Neutrophil (primary cell): ENCODE data around the gene TCN1.
"Not testable (repeated sequence)": the region's sequence is repeated elsewhere in the genome, so short reads cannot be mapped to it uniquely, and the experiment has no call there.

Experiments
- H3K27ac ChIP-seq: fragments of 200-600 bp; sonication (generic); 2 replicates; pipeline ENCODE4 v1.5.1; 2016; ENCODE audit warnings: mild to moderate bottlenecking, moderate library complexity
- H3K27me3 ChIP-seq: fragments of 200-600 bp; sonication (generic); 2 replicates; pipeline ENCODE4 v1.6.0; 2016; ENCODE audit warnings: mild to moderate bottlenecking
- H3K36me3 ChIP-seq: fragments of 200-600 bp; sonication (generic); 2 replicates; pipeline ENCODE4 v1.5.1; 2017
- H3K4me1 ChIP-seq, 2 experiments: fragments of 200-600 bp in 1 of 2; sonication (generic) in 1 of 2; 1 replicate in 1 of 2; 2 replicates in 1 of 2; pipeline versions ENCODE4 v1.5.1 to v1.6.1; 2013 to 2016; ENCODE audit warnings: low read depth in 1 of 2, low read length in 1 of 2, mild to moderate bottlenecking in 1 of 2, moderate library complexity in 1 of 2; ENCODE audit not compliant: control insufficient read depth in 1 of 2, insufficient read depth in 1 of 2
- H3K4me3 ChIP-seq, 2 experiments: fragments of 200-600 bp in 1 of 2; sonication (generic) in 1 of 2; 1 replicate in 1 of 2; 2 replicates in 1 of 2; pipeline ENCODE4 v1.5.1; 2013 to 2016; ENCODE audit warnings: low read depth in 1 of 2, low read length in 1 of 2, mild to moderate bottlenecking in 1 of 2, moderate library complexity in 1 of 2
- H3K9me3 ChIP-seq: fragments of 200-600 bp; sonication (generic); 2 replicates; pipeline ENCODE4 v1.5.1; 2016
- TF ChIP-seq, protein P1 (sequence below): fragments of 200-600 bp; sonication (generic); IDR thresholded peaks from 2 replicates; pipeline ENCODE4 v1.5.1; 2016; ENCODE audit warnings: antibody characterized with exemption

Gene TCN1

DNA sequence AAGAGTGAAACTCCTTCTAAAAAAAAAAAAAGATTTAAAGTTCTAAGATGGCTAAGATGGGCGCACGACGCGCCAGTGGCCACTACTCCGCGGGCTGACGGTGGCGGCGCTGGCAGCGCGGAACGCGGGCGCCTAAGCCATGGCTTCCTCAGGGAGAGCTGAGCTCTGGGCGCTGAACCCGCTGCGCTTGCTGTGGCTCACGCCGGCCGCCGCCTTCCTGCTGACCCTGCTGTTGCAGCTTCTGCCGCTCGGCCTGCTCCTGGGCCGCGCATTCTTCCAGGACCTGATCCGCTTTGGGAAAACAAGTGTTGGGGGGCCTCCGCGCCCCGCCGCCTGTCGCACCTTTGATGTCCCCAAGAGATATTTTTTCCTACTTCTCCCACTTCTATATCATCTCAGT lies 31.8 kb upstream of the TCN1 start:
- H3K36me3 ChIP-seq = no peaks in the 10 kb centered on the region
- TF ChIP-seq, protein P1, sequence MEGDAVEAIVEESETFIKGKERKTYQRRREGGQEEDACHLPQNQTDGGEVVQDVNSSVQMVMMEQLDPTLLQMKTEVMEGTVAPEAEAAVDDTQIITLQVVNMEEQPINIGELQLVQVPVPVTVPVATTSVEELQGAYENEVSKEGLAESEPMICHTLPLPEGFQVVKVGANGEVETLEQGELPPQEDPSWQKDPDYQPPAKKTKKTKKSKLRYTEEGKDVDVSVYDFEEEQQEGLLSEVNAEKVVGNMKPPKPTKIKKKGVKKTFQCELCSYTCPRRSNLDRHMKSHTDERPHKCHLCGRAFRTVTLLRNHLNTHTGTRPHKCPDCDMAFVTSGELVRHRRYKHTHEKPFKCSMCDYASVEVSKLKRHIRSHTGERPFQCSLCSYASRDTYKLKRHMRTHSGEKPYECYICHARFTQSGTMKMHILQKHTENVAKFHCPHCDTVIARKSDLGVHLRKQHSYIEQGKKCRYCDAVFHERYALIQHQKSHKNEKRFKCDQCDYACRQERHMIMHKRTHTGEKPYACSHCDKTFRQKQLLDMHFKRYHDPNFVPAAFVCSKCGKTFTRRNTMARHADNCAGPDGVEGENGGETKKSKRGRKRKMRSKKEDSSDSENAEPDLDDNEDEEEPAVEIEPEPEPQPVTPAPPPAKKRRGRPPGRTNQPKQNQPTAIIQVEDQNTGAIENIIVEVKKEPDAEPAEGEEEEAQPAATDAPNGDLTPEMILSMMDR = no peak
- H3K27me3 ChIP-seq = no peaks in the 10 kb centered on the region
- peaks cover 0 to 3% of the 10 kb centered on the region in 2 experiments for H3K4me1 ChIP-seq
- H3K4me3 ChIP-seq = no peak overlapping the region
- no peak overlapping the region for H3K27ac ChIP-seq
- no peaks in the 10 kb centered on the region for H3K9me3 ChIP-seq

DNA sequence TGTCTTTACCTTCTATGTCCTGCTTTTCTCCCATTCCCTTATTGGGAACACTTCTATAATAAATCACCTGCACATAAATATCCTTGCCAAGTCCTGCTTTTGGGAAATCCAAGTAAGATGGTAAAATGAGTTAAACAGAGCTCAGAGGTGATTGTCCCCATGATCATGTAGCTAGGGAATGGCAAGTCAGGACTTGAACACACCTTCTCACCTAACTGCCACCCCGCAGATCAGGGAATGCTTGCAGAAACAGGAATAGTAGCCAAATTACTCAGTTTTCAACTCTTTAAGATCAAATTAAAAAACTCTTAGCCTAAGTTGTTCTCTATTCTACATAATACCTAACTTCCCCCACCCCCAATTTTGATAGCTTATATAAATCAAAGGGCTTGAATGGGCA lies 28.3 kb upstream of the TCN1 start:
- H3K4me3 ChIP-seq = no peak overlapping the region
- no peaks in the 10 kb centered on the region for H3K36me3 ChIP-seq
- H3K4me1 ChIP-seq = peaks cover 0 to 3% of the 10 kb centered on the region in 2 experiments
- TF ChIP-seq, protein P1 = no peak
- H3K27me3 ChIP-seq = no peaks in the 10 kb centered on the region
- no peaks in the 10 kb centered on the region for H3K9me3 ChIP-seq
- H3K27ac ChIP-seq = no peak overlapping the region

DNA sequence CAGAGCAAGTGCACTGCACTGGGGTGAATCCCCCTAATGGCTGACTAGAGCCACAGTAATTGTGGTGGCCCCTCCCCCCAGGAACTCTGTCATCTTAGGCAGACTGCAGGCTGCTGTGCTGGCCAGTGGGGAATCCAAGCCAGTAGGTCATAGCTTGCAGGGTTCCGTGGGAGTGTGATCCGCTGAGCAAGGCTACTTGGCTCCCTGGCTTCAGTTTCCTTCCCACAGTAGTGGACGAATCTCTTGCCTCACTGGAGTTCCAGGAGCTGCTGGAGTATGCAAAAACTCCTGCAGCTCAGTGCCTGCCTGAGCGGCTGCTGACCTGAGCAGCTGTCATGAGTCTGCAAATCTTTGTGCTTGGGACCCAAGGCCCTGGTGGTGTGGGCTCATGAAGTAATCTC lies 25.5 kb upstream of the TCN1 start:
- no peak overlapping the region for H3K4me3 ChIP-seq
- no peak overlapping the region for H3K27ac ChIP-seq
- H3K27me3 ChIP-seq = no peaks in the 10 kb centered on the region
- H3K9me3 ChIP-seq = no peaks in the 10 kb centered on the region
- no peaks in the 10 kb centered on the region for H3K4me1 ChIP-seq
- TF ChIP-seq, protein P1 = no peak
- no peaks in the 10 kb centered on the region for H3K36me3 ChIP-seq

DNA sequence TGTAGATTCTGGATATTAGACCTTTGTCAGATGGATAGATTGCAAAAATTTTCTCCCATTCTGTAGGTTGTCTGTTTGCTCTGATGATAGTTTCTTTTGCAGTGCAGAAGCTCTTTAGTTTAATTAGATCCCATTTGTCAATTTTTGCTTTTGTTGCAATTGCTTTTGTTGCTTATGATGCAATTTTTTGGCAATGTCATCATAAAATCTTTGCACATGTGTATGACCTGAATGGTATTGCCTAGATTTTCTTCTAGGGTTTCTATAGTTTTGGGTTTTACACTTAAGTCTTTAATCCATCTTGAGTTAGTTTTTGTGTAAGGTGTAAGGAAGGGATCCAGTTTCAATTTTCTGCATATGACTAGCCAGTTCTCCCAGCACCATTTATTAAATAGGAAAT lies 20.9 kb upstream of the TCN1 start:
- not testable (repeated sequence) for H3K9me3 ChIP-seq, H3K27me3 ChIP-seq, H3K27ac ChIP-seq, H3K36me3 ChIP-seq, H3K4me3 ChIP-seq, H3K4me1 ChIP-seq

DNA sequence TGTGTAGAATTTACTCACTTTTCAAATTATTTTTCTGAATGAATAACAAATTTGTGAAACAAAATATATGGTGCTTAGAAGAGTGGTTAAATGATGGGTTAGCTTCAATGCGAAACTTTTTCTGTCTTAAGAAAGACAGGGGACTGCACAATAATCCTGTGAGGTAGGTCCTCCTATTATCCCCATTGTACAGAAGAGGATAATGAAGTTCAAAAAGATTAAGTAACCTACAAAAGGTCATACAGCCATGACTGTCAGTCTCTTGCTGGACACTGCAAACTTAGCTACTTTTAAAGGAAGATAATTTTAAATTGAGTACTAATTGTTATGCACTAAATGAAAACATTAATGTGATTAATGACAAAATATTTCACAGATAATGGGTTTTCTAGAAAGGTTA lies 17.3 kb upstream of the TCN1 start:
- H3K27ac ChIP-seq = no peak overlapping the region
- TF ChIP-seq, protein P1 = no peak
- H3K4me3 ChIP-seq = no peak overlapping the region
- no peaks in the 10 kb centered on the region for H3K4me1 ChIP-seq
- no peaks in the 10 kb centered on the region for H3K9me3 ChIP-seq
- H3K36me3 ChIP-seq = no peaks in the 10 kb centered on the region
- H3K27me3 ChIP-seq = no peaks in the 10 kb centered on the region

DNA sequence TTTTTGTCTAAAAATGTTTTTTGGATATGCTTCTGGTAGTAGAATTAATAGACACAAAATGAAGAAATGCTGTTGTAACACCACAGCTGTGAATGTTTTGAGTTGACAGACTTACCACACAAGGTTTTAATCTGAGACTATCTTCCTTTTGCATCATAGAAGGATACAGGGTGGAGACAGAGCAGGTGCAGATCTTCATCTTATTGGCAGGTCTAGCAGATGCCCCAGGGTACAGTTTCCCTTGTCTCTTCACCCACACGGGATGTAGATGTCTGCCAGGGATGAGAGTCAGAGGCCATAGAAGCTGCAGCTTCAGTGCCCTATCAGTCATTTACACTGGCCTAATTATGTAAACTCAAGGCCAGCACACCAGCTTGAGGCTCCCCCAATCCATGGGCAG lies 13.3 kb upstream of the TCN1 start:
- Histone ChIP-seq H3K4me1 (no peaks in the 10 kb centered on the region), H3K36me3 (no peaks in the 10 kb centered on the region), H3K4me3 (no peak overlapping the region), H3K9me3 (no peaks in the 10 kb centered on the region), H3K27ac (no peak overlapping the region), H3K27me3 (no peaks in the 10 kb centered on the region)
- TF ChIP-seq, protein P1 = no peak
